H54 (cell line): ENCODE measurements around the gene CDK11B.
"Not testable (repeated sequence)": the region's sequence is repeated elsewhere in the genome, so short reads cannot be mapped to it uniquely, and the experiment has no call there.

Experiments used
- DNase-seq: peaks from one replicate; pipeline ENCODE4 v3.0.0; 2011; ENCODE audit warnings: low spot score, mixed read lengths; ENCODE audit not compliant: insufficient read length
- FAIRE-seq: peaks from 3 replicates; lab custom pipeline; 2011; peaks lifted over from hg19 to GRCh38; lab: Jason Lieb, UNC
- POLR2A ChIP-seq: IDR thresholded peaks from 2 replicates; pipeline ENCODE4 v1.6.1; 2011; ENCODE audit warnings: low read depth, mild to moderate bottlenecking, low read length

CDK11B gene

DNA sequence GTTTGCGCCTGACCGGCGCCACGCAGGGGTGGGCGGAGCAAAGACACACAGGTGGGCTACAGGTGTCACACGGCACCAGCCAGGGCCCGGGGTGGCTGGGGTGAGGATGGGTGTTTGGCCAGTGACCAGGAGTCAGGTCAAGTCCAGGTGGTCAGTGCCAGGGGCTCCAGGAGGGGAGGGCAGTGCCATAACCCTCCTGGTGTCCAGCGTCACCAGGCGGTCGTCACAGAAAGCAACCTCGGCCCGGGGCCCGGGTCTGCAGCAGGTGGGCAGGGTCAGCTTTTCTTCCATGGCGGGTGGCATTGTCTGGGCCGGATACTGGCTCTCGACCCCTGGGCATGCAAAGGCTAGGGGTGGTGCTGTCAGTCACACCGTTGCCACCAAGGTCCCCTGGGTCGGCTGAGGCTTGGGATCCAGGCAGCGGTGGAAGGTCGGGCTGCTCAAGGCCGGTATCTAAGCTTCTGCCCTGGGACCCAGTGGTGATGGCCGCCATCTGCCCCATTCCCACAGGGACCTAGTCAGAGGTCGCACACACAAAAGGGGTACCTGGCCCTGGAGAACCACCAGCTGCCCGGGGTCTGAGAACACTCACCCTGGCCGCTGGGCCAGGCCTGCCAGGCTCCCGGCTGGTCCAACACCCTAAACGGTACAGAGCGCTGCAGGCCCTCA lies 60.6 kb downstream of the CDK11B start:
- FAIRE-seq = no peak
- no peak for DNase-seq
- TF ChIP-seq POLR2A = no peak

DNA sequence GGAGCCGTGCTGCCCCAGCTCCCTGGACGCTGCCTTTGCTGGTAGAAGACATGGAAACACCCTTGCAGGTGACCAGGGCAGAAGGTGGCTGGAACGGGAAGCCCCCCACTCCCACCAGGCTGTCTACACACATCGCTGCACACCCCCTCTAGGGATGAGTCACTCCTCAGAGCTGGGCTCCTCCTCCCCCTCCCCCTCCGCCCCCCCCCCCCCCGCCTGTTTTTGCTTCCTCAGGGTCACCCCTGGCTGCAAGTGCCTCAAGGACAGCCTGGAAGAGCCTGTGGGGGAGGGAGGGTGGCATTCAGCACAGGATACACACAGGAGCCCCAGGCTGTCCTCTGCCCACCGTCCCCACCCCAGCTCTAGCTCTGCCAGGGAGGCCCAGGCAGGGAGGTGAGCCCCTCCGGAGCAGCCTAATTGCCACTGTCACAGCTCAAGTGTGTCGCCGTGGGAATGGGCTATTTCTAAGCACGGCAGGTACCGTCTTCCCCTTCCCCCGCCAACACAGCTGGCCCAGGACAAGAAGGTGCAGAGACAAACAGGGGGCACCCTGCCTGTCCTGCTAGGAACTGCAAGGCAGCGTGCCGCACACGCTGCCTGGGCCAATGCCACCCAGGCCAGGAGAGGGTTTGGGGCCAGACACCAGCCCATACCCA lies 61.4 kb downstream of the CDK11B start:
- DNase-seq (no peak), FAIRE-seq (no peak)
- no peak for TF ChIP-seq POLR2A

DNA sequence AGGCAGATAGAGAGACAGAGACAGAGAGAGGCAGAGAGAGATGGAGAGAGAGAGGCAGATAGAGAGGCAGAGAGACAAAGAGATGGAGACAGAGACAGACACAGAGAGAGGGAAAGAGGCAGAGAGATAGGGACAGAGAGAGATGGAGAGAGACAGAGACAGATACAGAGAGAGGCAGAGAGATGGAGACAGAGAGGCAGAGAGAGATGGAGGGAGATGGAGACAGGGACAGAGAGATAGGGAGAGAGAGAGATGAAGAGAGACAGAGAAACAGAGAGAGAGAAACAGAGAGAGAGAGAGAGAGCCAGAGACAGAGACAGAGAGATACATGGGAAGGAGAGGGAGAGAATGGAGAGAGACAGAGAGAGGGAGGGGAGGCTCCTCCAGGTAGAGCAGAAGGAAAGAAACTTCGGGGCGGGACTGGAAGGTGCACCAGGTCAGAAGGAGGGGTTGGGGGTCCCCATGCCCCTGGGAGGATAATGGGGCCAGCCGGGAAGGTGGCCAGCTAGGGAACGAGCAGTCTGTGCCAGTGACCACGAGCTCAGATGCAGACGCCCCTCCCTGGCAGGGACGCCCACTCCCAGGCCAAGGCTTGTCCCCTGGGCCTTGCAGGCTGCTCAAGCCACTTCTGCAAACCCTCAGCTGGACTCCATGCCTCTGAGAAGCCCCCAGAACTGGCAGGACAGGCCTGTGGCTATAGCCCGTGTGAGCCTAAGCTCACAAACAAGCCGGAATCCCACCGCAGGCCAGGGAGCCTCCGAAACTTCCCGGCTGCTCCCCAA lies 62.1 kb downstream of the CDK11B start:
- no peak for TF ChIP-seq POLR2A
- DNase-seq (no peak), FAIRE-seq (no peak)

DNA sequence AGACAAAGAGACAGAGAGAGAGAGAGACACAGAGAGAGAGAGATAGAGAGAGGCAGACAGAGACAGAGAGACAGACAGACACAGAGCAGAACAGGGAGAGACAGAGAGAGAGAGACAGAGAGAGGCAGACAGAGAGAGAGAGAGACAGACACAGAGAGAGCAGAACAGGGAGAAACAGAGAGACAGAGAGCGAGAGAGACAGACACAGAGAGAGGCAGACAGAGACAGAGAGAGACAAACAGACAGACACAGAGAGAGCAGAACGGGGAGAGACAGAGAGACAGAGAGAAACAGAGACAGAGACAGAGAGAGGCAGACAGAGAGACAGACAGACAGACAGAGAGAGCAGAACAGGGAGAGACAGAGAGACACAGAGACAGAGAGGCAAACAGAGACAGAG lies 63.5 kb downstream of the CDK11B start:
- not testable (repeated sequence) for FAIRE-seq, DNase-seq

DNA sequence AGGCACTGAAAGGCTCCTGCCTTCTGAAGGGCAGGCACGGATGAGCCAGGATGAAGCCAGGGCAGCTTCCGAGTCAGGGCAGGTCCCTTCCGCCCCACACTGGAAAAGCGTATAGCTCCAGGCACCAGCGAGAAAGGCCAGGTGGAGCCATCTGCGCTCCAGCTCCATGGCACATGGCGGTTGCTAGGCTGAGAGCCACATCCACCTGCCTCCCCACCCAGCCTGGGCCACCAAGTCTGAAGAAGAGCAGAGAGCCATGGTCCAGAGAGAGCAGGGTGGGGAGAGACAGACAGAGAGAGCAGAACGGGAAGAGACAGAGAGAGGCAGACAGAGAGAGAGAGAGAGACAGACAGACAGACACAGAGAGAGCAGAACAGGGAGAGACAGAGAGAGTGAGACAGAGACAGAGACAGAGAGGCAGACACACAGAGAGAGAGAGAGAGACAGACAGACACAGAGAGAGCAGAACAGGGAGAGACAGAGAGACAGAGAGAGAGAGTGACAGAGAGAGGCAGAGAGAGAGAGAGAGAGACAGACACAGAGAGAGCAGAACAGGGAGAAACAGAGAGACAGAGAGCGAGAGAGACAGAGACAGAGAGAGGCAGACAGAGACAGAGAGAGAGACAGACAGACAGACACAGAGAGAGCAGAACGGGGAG lies 64.1 kb downstream of the CDK11B start:
- no peak for TF ChIP-seq POLR2A
- FAIRE-seq (no peak), DNase-seq (no peak)

DNA sequence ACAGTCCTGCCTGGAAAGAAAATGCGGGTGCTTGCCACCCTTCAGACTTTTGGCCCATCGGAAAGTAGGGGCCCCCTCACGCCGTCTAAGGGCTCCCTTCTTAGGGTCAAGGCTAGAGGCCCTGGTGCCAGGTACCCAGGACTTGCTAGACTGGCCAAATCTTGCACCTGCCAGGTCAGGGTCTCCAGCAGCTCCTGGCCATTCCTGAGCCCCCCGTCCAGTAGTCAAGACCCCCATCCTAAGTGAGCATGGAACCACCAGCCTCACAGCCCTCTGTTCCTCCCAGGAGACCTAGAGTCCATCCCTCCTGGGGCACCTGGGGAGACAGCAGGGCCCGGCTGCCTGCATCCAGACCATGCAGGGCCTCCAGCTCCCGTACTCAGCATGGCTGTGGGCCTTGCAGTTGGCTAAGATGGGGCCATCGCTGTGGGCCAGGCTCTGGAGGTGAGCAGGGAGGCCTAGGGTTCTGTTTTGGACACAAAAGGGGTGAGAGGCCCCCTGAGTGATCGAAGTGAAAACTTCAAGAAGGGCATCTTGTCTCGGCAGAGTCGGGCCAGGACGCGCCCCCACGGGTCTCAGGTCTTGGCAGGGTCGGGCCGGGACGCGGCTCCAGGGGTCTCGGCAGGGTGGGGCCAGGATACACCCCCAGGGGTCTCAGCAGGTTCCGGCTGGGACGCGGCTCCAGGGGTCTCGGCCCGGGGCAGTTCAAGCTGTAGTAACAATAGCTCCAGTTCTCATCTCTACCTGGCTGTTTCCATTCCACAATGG lies 64.8 kb downstream of the CDK11B start:
- no peak for TF ChIP-seq POLR2A
- FAIRE-seq (no peak), DNase-seq (no peak)

DNA sequence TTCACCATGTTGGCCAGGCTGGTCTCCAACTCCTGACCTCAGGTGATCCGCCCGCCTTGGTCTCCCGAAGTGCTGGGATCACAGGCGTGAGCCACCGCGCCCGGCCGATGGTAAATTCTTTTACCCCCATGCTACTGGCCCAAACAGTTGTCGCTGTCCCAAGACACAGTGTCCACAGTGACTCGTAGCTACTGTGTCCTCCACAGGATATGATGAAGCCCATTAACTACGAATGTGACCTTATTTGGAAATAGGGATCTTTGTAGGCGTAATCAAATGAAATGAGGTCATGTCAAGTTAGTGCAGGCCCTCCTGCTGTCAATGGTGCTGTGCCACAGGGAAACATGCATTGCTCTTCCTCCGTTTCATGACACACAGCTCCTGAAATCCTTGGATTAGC lies 67.4 kb downstream of the CDK11B start:
- no peak for TF ChIP-seq POLR2A
- DNase-seq (no peak), FAIRE-seq (no peak)
